Kidney (tissue), 14 donors: Measurements from ENCODE around the gene SLC8A2. TPM values are rescaled to one million over a fixed set of nuclear protein-coding genes. Genes with fewer than 3 reads are reported as not detected.

ENCODE experiments used
- DNase-seq, 5 donors: peaks; one replicate each; pipeline ENCODE4 v3.0.0-alpha.2; 2013 to 2020
- FAIRE-seq: peaks from 2 replicates; lab custom pipeline; 2012; peaks lifted over from hg19 to GRCh38; lab: Jason Lieb, UNC
- H3K27ac ChIP-seq, 2 donors: one replicate each; pipeline ENCODE4 v1.7.0; 2013; ENCODE audit warnings: low read depth in 2 of 2, low read length in 2 of 2, inconsistent platforms in 1 of 2
- H3K27me3 ChIP-seq: one replicate; pipeline ENCODE4 v1.7.1; 2013; ENCODE audit warnings: low read length, inconsistent platforms; ENCODE audit not compliant: control insufficient read depth, insufficient read depth
- H3K36me3 ChIP-seq, 3 donors: one replicate each; pipeline versions ENCODE4 v1.7.0 to v1.7.1; 2013; ENCODE audit warnings: low read length in 3 of 3, control low read depth in 1 of 3, inconsistent platforms in 1 of 3; ENCODE audit not compliant: insufficient read depth in 3 of 3, control insufficient read depth in 2 of 3
- H3K4me1 ChIP-seq, 3 donors: one replicate each; pipeline versions ENCODE4 v1.7.0 to v1.7.1; 2013; ENCODE audit warnings: low read length in 3 of 3, inconsistent platforms in 1 of 3, low read depth in 1 of 3; ENCODE audit not compliant: control insufficient read depth in 2 of 3, insufficient read depth in 2 of 3
- H3K4me3 ChIP-seq, 3 donors: one replicate each; pipeline versions ENCODE4 v1.7.0 to v1.8.1; 2013; ENCODE audit warnings: low read length in 3 of 3, control low read depth in 1 of 3, inconsistent platforms in 1 of 3
- H3K9ac ChIP-seq, 3 donors: one replicate each; pipeline versions ENCODE4 v1.7.0 to v1.7.1; 2013; ENCODE audit warnings: low read length in 3 of 3, control low read depth in 1 of 3, inconsistent platforms in 1 of 3
- H3K9me3 ChIP-seq, 3 donors: one replicate each; pipeline versions ENCODE4 v1.7.0 to v1.7.1; 2013; ENCODE audit warnings: low read length in 3 of 3, control low read depth in 1 of 3, inconsistent platforms in 1 of 3; ENCODE audit not compliant: control insufficient read depth in 2 of 3, insufficient read depth in 1 of 3
- CTCF ChIP-seq: IDR thresholded peaks from 3 replicates; pipeline ENCODE4 v1.5.1; 2012; ENCODE audit warnings: mild to moderate bottlenecking, moderate library complexity, borderline replicate concordance; ENCODE audit not compliant: insufficient read depth; ENCODE audit errors: extremely low read depth
- intact Hi-C: fragments of 100-400 bp; cut with DNase I; formaldehyde crosslinking; loops from one replicate; pipeline ENCODE4 v1.11.1; 2022
- polyA plus RNA-seq: library from polyadenylated mRNA; stranded (reverse); fragments of 350-450 nt; fragmentation: Illumina TruSeq; extraction: RNeasy Lipid Tissue Mini Kit (QIAGEN cat#74804); gene quantifications from one replicate; pipeline ENCODE4 v1.2.3, GENCODE V29; 2014; ENCODE audit warnings: low read depth, low replicate concordance; ENCODE audit not compliant: insufficient read depth
- total RNA-seq: library from RNA; stranded (reverse); fragmentation: NEBNext Ultra II Directional; extraction: Animal tissue kit (Norgen Biotek cat#: 25700); gene quantifications from one replicate; pipeline ENCODE4 v1.2.1, GENCODE V29; 2021
- donor health status: control.
- donor health status: control.
- donor health status: control.
- donor health status: control.
- donor health status: control.
- donor health status: DM: yes; HTN: yes; CAD: no.
- donor health status: Normal renal cell carcinoma (clear cell type).

The SLC8A2 gene
- total and polyA plus RNA-seq, 2 donors from 2014 or later = 0.94 TPM; not detected in 1

- Histone ChIP-seq H3K9me3 (no peaks in the 10 kb centered on the region), H3K36me3 (no peaks in the 10 kb centered on the region), H3K9ac (no peak overlapping the region), H3K4me3 (no peak overlapping the region), H3K4me1 (no peaks in the 10 kb centered on the region), H3K27me3 (peaks cover 5% of the 10 kb centered on the region), H3K27ac (no peak overlapping the region)
- DNase-seq (no peak), FAIRE-seq (no peak)
- intact Hi-C loops = loop anchor here (5.0 kb wide), 1 partner anchor 261 kb away; no protein-coding TSS in a partner anchor
- TF ChIP-seq CTCF = no peak
Observed at GRCh38 chr19:47435883-47436417, 35.7 kb downstream of the SLC8A2 start.

- Histone ChIP-seq H3K27ac (no peak overlapping the region), H3K36me3 (no peaks in the 10 kb centered on the region), H3K9ac (no peak overlapping the region), H3K9me3 (no peaks in the 10 kb centered on the region), H3K4me3 (no peak overlapping the region), H3K4me1 (peaks cover 0 to 2% (median 0%) of the 10 kb centered on the region in 3 donors), H3K27me3 (peaks cover 12% of the 10 kb centered on the region)
- FAIRE-seq (no peak), DNase-seq (no peak)
- no peak for TF ChIP-seq CTCF
- intact Hi-C loops = loop anchor here (5.0 kb wide), 1 partner anchor 262 kb away; no protein-coding TSS in a partner anchor
Observed at GRCh38 chr19:47435196-47435595, 36.5 kb downstream of the SLC8A2 start.

- Histone ChIP-seq H3K9ac (no peak overlapping the region), H3K9me3 (no peaks in the 10 kb centered on the region), H3K27ac (no peak overlapping the region), H3K36me3 (no peaks in the 10 kb centered on the region), H3K4me3 (no peak overlapping the region), H3K4me1 (peaks cover 0 to 3% (median 0%) of the 10 kb centered on the region in 3 donors), H3K27me3 (peaks cover 13% of the 10 kb centered on the region)
- intact Hi-C loops = no loop called here
- DNase-seq (no peak), FAIRE-seq (no peak)
- TF ChIP-seq CTCF = no peak
Observed at GRCh38 chr19:47434088-47434487, 37.6 kb downstream of the SLC8A2 start.

GRCh38 chr19:47433121-47433520, 38.6 kb downstream of the SLC8A2 start:
- Histone ChIP-seq H3K27me3 (peaks cover 13% of the 10 kb centered on the region), H3K27ac (no peak overlapping the region), H3K4me1 (peaks cover 0 to 5% (median 0%) of the 10 kb centered on the region in 3 donors), H3K9ac (no peak overlapping the region), H3K4me3 (no peak overlapping the region), H3K36me3 (no peaks in the 10 kb centered on the region), H3K9me3 (no peaks in the 10 kb centered on the region)
- no peak for TF ChIP-seq CTCF
- intact Hi-C loops = no loop called here
- no peak for FAIRE-seq
- DNase-seq = no peak
